Pancreas (tissue), 10 donors: Measurements from ENCODE around the gene SEC61B. TPM values are rescaled to one million over a fixed set of nuclear protein-coding genes. Genes with fewer than 3 reads are reported as not detected.

Experiments used
- ATAC-seq, 4 donors: fragments of 200-7000 bp; cut with Tn5 transposase; one replicate each; pipeline versions ENCODE4 v1.8.0 to v1.9.1; 2020; ENCODE audit warnings: mild to moderate bottlenecking in 4 of 4, moderate library complexity in 4 of 4
- DNase-seq, 6 donors: peaks; one replicate each; pipeline ENCODE4 v3.0.0-alpha.2; 2020
- FAIRE-seq: peaks from 2 replicates; lab custom pipeline; 2012; peaks lifted over from hg19 to GRCh38; lab: Jason Lieb, UNC
- H3K27ac ChIP-seq, 4 donors: fragments of 200-600 bp; sonication (generic); 1 replicate in 3 of 4; 2 replicates in 1 of 4; pipeline versions ENCODE4 v1.5.0 to v1.8.0; 2020
- H3K27me3 ChIP-seq, 4 donors: fragments of 200-600 bp; one replicate each; pipeline ENCODE4 v1.8.0; 2021
- H3K36me3 ChIP-seq, 3 donors: fragments of 200-600 bp; sonication (generic) in 1 of 3; one replicate each; pipeline versions ENCODE4 v1.5.0 to v1.8.0; 2020 to 2021
- H3K4me1 ChIP-seq, 3 donors: fragments of 200-600 bp; one replicate each; pipeline ENCODE4 v1.8.0; 2021
- H3K4me3 ChIP-seq, 4 donors: fragments of 200-600 bp; sonication (generic) in 2 of 4; one replicate each; pipeline versions ENCODE4 v1.5.0 to v1.8.0; 2020 to 2021
- H3K9me3 ChIP-seq, 4 donors: fragments of 200-600 bp; one replicate each; pipeline ENCODE4 v1.8.0; 2021
- CTCF ChIP-seq, 4 donors: fragments of 200-600 bp; sonication (generic) in 3 of 4; IDR thresholded peaks; one replicate each; pipeline versions ENCODE4 v1.5.0 to v1.8.0; 2021; ENCODE audit warnings: antibody characterized with exemption in 4 of 4
- WGBS, 2 donors: extraction: QIAGEN DNeasy Blood & Tissue Kit; methylation state at CpG; one replicate each; pipeline ENCODE4 v1.1.7; 2013; 5-methylcytosine and 5-hydroxymethylcytosine counted together
- intact Hi-C, 3 donors: fragments of 100-400 bp; cut with DNase I; formaldehyde crosslinking; loops; one replicate each; pipeline versions ENCODE4 v1.11.1 to v1.14.2; 2022
- polyA plus RNA-seq, 2 donors: library from polyadenylated mRNA; stranded (reverse); fragments of 200-250 nt; gene quantifications; one replicate each; pipeline ENCODE4 v1.2.3, GENCODE V29; 2013
- total RNA-seq, 6 donors: library from RNA; stranded (reverse); fragmentation: NEBNext Ultra II Directional in 4 of 6; extraction: Animal tissue kit (Norgen Biotek cat#: 25700) in 4 of 6; gene quantifications; one replicate each; pipeline versions ENCODE4 v1.2.1 to v1.2.4, GENCODE V29; 2021 to 2023
- donor health status: healthy with polysubstance abuse.
- donor health status: DM: no; HTN: no; CAD: no; lungs with moderate emphysema.
- donor health status: DM: no; HTN: no; CAD: no.
- donor health status: control.
- donor health status: control.
- donor health status: Bipolar disorder and iron deficiency.
- donor health status: DM: yes; HTN: yes; CAD: no.
- donor health status: DM: no; HTN: no; CAD: no.
- donor health status: DM: no; HTN: no; CAD: no.
- donor health status: DM: yes; HTN: yes; CAD: no.

The SEC61B gene
- total and polyA plus RNA-seq, 8 donors, result 117 to 355 (median 168) TPM

- Histone ChIP-seq H3K4me1 (peaks cover 3 to 6% (median 6%) of the 10 kb centered on the region in 3 donors), H3K27ac (no peak overlapping the region), H3K9me3 (no peaks in the 10 kb centered on the region), H3K36me3 (no peaks in the 10 kb centered on the region), H3K27me3 (no peaks in the 10 kb centered on the region), H3K4me3 (no peak overlapping the region)
- WGBS, 2 donors, result 89 to 96% methylated on average over 2 of the region's 2 CpGs
- no peak for ATAC-seq
- TF ChIP-seq CTCF (IDR thresholded peaks at IDR 0.05), result no peak
- intact Hi-C loops, result no loop called here
- FAIRE-seq, result no peak
- DNase-seq, result no peak
These were observed 39.8 kb downstream of the SEC61B start for GRCh38 chr9:99261923-99262322.

GRCh38 chr9:99262949-99263418, 40.9 kb downstream of the SEC61B start:
- no peak overlapping the region for H3K27ac ChIP-seq
- intact Hi-C loops, result no loop called here
- FAIRE-seq, result no peak
- no peak overlapping the region for H3K4me3 ChIP-seq
- H3K9me3 ChIP-seq, result no peaks in the 10 kb centered on the region
- ATAC-seq, result no peak
- peaks cover 3 to 8% (median 6%) of the 10 kb centered on the region in 3 donors for H3K4me1 ChIP-seq
- WGBS, 2 donors, result 67 to 74% methylated on average over 7 of the region's 7 CpGs
- H3K27me3 ChIP-seq, result no peaks in the 10 kb centered on the region
- no peak for TF ChIP-seq CTCF (IDR thresholded peaks at IDR 0.05)
- DNase-seq, result no peak
- H3K36me3 ChIP-seq, result no peaks in the 10 kb centered on the region

GRCh38 chr9:99264070-99264680, 42.1 kb downstream of the SEC61B start:
- Histone ChIP-seq H3K4me1 (peaks cover 3 to 8% (median 6%) of the 10 kb centered on the region in 3 donors), H3K4me3 (no peak overlapping the region), H3K27ac (no peak overlapping the region), H3K9me3 (no peaks in the 10 kb centered on the region), H3K27me3 (no peaks in the 10 kb centered on the region), H3K36me3 (no peaks in the 10 kb centered on the region)
- TF ChIP-seq CTCF (IDR thresholded peaks at IDR 0.05), result peak in 1 of 4 donors; percentile 8
- 94% methylated on average over 3 of the region's 3 CpGs for WGBS, 2 donors
- DNase-seq (no peak), ATAC-seq (no peak), FAIRE-seq (no peak)
- intact Hi-C loops, result no loop called here

DNA sequence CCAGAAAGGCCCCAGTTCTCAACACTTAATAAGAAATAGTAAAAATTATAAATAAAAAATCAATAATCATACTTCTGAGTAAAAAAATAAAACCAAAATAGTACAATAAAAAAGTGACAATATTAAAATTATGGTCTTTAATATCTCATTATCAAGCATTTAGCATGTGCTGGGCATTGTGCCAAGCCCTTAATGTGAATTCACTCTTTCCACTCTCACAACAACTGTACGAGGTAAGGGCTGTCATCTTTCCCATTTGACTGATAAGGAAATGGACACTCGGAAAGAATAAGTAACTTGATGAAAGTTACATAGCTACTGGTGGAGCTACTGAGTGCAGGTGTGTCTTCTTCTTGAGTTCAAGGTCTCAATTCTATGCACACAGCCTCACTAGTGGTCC, 43.6 kb downstream of the SEC61B start:
- TF ChIP-seq CTCF (IDR thresholded peaks at IDR 0.05), result no peak
- intact Hi-C loops, result no loop called here
- WGBS, 2 donors, result 33 to 36% methylated on average over 2 of the region's 2 CpGs
- Histone ChIP-seq H3K36me3 (no peaks in the 10 kb centered on the region), H3K4me1 (peaks cover 3 to 8% (median 6%) of the 10 kb centered on the region in 3 donors), H3K4me3 (no peak overlapping the region), H3K9me3 (no peaks in the 10 kb centered on the region), H3K27me3 (no peaks in the 10 kb centered on the region), H3K27ac (no peak overlapping the region)
- ATAC-seq (no peak), DNase-seq (no peak), FAIRE-seq (no peak)
